Suppressor macrophage treated with lipopolysaccharide for 4 hours (primary cell): ENCODE results near the gene GSG1.
A peak's percentile ranks its signal among the peaks of the same experiment; 100 is the strongest.
"Not testable (repeated sequence)": the region's sequence is repeated elsewhere in the genome, so short reads cannot be mapped to it uniquely, and the experiment has no call there.

Experiments
- DNase-seq: peaks from one replicate; pipeline ENCODE4 v3.0.0-alpha.2; 2020

The GSG1 gene

DNA sequence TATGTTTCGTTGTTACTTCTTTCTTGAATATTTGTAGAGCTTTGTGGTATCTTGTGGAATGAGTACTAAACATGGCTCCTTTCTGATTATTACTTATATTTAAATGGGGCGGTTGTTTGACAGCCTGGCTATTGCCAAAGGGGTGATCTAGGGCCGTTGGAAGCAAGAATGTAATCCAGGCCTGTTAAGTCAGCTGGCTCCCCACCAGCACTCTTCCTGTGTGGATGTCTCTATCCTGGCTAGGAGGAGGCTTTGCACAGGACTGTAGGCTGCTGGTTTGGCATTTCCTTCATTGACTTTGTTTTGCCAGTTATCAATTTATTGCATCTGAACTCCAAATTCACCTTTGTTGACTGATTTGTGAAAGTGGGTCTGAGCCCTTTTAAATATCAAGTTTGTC, 53.7 kb downstream of the GSG1 start:
- DNase-seq: no peak

DNA sequence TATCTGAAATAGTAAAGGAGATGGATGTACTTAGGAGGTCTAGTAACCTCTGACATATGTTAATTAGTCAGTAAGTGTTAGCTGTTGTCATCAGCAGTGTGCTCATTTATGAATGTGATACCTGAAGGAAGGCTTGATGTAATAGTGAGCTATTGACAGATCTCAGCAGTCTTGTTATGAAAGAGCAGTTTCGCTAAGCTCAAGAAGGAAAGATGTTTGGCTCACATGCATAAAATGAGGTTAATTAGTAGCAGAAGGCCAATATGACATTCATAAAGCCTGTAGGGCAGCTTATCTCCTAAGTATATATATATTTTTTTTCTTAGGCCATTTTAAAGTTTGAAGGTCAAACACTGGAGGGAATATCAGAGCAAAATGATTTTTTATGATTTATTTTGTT, 56.5 kb downstream of the GSG1 start:
- DNase-seq: no peak

DNA sequence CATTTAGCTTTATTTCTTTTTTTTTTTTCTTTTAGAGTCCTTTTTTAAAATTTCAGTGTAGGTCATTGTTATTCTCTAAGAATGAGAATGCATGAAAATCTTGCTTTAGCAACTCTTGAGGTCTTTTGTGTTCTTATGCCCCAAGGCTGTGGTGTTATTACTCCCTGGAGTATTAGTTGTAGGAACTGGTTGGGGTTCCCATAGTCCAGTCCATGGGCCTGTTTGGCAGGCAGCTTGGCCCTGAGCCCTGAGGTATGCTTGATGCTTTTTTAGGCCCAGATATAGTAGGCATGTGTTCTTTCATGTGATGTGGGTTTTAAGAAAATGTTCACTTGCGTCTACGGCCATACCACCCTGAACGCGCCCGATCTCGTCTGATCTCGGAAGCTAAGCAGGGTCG, 57.7 kb downstream of the GSG1 start:
- no peak for DNase-seq

DNA sequence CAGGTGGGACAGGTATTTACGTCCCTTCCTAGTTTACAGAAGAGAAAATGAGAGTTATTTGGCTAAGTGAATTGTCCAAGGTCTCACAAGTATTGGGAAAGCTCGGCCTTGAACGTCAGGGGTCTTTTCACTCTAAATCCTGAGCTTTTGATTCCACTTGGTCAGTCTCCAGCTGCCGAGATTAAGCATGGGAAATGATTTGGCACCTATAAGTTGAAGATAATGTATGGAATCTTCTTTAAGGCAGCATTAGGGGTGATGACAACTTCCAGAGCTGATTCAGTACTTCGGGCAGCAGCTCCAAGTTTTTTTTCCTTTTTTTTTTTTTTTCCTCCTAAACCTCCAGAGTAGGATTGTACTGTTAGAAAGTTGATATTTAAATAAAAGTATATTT, 58.6 kb downstream of the GSG1 start:
- no peak for DNase-seq

DNA sequence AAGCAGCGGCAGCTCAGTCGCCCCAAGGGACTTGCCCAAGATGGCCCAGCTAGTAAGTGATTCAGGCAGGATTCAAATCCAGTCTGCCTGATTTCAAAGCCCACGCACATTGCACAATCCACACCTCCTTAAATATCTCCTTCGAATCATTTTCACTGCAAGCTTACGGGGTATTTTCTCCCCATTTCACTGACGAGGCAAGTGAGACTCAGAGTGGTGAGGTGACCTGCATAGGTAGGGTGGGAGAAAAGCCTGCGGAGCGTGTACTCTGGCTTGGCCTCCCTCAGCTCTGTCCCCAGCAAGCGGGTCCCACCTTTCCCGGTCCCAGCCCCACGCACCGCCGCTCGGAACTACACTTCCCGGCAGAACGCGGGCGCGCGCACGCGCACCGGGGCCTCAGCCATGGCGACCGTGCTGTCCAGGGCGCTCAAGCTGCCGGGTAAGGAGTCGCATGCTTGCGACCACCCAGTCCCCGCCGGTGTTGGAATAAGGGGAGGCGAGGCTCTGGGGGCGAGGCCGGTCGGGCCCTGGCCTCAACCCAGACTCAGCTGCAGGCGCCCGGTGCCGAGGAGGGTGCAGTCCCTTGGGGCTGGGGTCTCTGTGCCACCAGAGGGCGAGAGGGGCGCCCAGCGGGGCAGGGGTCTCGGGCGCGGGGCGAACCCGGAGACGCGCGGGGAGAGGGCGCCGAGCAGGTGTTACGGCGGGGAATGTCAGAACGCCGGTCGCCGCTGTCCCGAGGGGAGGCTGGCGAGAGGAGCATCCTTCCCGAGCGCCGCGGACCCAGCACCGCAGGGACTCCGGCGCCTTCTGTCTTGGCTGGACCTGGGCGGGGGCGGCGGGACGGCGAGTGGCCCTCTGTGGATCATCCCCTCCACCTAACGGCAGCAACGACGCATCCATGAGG, 59.2 kb downstream of the GSG1 start, which contains the start of gene FAM234B:
FAM234B (plus strand) TSS at position 380 of the 904 bp plus-strand sequence; CDS start at position 403, 23 bp downstream.
- peak; percentile 84 for DNase-seq

DNA sequence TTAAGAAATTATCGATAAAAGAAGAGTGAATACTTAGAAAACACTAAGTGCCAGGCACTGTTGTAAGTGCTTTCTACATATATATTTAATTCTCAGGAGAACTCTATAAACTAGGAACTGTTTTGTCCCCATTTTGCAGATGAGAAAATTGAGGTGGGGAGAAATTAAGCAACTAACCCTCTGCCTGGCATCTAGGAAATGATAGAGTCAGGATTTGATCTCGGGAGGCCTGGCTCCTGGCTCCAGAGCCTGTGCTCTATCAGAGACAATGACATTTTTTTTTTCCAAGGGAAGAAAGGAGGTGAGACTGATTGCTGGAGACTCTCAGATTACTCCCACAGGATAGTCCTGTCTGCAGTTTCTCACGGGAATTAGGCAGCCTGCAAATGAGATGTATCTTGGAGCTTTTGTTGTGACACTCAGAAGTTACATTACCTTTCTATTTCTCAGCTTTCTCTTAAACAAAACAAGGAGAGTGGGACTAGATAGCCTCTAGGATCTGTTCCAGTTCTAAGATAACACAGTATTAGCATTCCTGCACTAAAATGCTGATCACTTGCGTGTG, 60.7 kb downstream of the GSG1 start:
- no peak for DNase-seq

DNA sequence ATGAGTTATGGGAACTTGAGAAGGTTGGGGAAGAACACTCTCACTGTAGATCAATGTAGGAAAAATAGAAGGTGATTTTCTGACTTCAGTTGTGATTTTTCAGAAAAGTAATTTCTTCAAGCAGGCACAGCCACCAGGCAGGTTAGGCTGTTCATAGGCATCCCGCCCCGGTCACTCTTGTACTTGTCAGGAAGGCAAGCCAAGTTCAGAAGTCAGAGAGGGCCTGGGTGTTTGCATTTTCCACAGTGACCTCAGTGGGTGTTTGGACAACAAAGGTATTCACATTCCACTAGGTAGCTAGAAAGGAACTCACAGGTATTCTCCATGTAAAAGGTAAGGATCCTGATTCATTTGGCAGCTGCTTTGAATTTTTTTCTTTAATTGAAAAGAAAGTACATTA, 62.2 kb downstream of the GSG1 start:
- no peak for DNase-seq

DNA sequence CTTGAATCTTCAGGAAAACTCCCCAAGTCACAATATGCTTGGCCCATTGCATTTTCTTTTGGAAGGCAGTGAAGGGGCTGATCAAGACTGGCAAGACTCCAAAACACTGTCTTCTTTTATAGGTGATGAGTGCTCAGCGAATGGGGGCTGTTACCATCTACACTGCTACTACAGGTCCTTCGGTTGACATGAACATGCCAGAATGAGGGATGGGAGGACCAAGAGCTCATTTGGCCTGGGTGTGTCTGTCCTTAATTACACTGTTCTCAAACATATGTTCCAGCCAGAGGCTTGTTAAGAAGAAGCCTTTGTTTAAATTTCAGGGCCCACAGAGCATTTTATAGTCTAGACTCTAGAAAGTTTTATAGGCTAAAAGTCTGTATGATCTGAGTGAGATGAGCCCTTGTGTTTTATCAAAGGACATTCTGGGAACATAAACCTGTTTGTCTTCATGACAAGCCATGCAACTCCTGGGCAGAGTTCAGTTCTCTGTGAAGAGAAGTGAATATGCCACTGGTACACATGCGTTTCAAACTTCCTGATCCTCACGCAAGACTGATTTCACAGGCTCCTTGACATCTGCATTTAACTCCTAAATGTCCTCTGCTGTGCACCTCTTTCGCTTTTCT, 64.0 kb downstream of the GSG1 start:
- no peak for DNase-seq

DNA sequence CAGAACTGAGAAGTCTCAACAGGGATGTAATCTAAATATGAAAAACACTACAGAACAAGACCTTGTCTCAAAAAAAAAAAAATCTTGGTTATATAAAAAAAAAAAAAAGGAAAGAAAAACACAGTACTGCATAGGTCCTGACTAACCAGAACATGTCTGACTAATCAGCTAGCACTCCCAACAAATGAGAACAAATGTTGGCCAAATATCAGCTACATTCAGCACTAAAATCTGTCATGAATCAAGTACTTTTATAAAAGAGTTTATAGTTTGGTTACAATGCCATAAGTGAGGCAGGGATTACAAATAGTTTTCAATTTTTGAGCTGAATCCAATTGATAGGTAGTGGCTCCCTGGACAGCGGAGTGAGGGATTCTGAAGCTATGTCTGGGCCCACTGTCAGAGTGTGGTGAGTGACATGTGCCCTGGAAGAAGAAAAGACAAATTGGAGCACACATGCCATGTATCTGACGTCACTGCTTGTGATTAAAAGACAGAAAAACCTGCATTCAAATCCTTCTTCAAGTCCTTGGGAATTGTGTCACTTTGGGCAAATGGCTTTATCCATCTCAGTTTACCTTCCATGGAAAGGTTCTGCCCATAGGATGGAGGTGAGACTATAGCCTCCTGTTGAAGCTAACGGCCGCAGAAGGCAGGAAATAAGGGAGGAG, 64.8 kb downstream of the GSG1 start:
- DNase-seq: no peak

DNA sequence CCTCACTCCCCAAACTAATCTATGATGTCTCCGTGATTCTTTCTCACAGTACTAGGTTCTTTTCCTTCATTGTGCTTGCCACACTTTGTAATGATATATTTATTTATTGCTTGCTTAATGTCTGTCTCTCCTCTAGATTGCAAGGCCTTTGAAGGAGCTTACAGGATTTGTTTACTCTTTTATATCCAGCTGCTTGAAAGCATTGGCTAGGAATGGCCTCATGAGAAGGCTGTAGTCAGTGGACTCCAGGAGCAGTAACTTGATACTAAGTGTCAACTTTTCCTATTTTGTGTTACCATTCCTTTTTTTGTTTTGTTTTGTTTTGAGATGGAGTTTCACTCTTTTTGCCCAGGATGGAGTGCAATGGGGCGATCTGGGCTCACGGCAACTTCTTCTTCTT, 66.6 kb downstream of the GSG1 start:
- no peak for DNase-seq

DNA sequence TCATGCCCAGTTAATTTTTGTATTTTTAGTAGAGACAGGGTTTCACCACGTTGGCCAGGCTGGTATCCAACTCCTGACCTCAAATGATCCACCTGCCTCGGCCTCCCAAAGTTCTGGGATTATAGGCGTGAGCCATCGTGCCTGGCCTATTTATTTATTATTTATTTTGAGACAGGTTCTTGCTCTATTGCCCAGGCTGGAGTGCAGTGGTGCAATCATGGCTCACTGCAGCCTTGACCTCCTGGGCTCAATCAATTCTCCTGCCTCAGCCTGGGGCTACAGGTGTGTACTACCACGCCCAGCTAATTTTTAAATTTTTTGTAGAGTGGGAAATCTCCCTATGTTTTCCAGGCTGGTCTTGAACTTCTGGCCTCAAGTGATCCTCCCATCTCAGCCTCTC, 68.1 kb downstream of the GSG1 start:
- DNase-seq: not testable (repeated sequence)
